Panc1 (cell line): ENCODE results near the gene TEF.

ENCODE experiments used
- CTCF ChIP-seq: fragments of 450-650 bp; IDR thresholded peaks from 2 replicates; pipeline ENCODE4 v1.5.1; 2017; ENCODE audit warnings: mild to moderate bottlenecking
- POLR2AphosphoS5 ChIP-seq: IDR thresholded peaks from 2 replicates; pipeline ENCODE4 v1.6.1; 2012; ENCODE audit warnings: mild to moderate bottlenecking, low read depth, low read length, moderate library complexity
- REST ChIP-seq, 2 experiments: IDR thresholded peaks; 2 replicates each; pipeline ENCODE4 v1.6.1; 2011 to 2012; ENCODE audit warnings: low read depth in 2 of 2, control low read depth in 1 of 2, low read length in 1 of 2, mild to moderate bottlenecking in 1 of 2, moderate library complexity in 1 of 2; ENCODE audit not compliant: insufficient read depth in 1 of 2

- TF ChIP-seq CTCF (no peak), REST (IDR thresholded peaks at IDR 0.05; ENCODE audit: insufficient read depth in 1 of 2, low read depth in 2 of 2, low read length in 1 of 2) (no peak), POLR2AphosphoS5 (no peak)
These were observed 24.6 kb upstream of the TEF start for GRCh38 chr22:41357191-41357590.
